ENCODE results near the gene TENT5C. TPM values are rescaled to one million over a fixed set of nuclear protein-coding genes. Genes with fewer than 3 reads are reported as not detected.

The TENT5C gene
- total RNA-seq, 1 experiment from 2014 or later: 1.4 TPM

- TF ChIP-seq ZBTB33 (IDR thresholded peaks at IDR 0.05; ENCODE audit: extremely low read depth, insufficient replicate concordance, low read length) (no peak), CTCF (IDR thresholded peaks at IDR 0.05 in 2 of 3, conservative IDR thresholded peaks at IDR 0.05 in 1 of 3; ENCODE audit: borderline replicate concordance in 1 of 3, insufficient read depth in 1 of 3, low read depth in 2 of 3, low read length in 2 of 3) (no peak), ZNF274 (IDR thresholded peaks at IDR 0.05; ENCODE audit: low read depth, low read length) (no peak), RAD21 (IDR thresholded peaks at IDR 0.05; ENCODE audit: low read depth) (no peak), ZFX (IDR thresholded peaks at IDR 0.05) (no peak), JUND (IDR thresholded peaks at IDR 0.05) (no peak), EZH2phosphoT487 (IDR thresholded peaks at IDR 0.05; ENCODE audit: borderline replicate concordance) (no peak)
Measured at GRCh38 chr1:117630423-117630998, 24.7 kb downstream of the TENT5C start (continued).

GRCh38 chr1:117631359-117632160 is 25.7 kb downstream of the TENT5C start:
- H3K4me1 ChIP-seq (ENCODE audit: control insufficient read depth in 1 of 2, insufficient read depth in 2 of 2, low read length in 2 of 2): no peaks in the 10 kb centered on the region
- H2AFZ ChIP-seq (ENCODE audit: low read depth, low read length, poor library complexity, severe bottlenecking): no peak overlapping the region
- H3K9me2 ChIP-seq (ENCODE audit: insufficient read depth): no peaks in the 10 kb centered on the region
- no peaks in the 10 kb centered on the region for H3K9me3 ChIP-seq (ENCODE audit: control insufficient read depth in 1 of 2, insufficient read depth in 1 of 2, low read depth in 1 of 2, low read length in 2 of 2)
- no peak overlapping the region for H3K9ac ChIP-seq (ENCODE audit: low read length)
- no peaks in the 10 kb centered on the region; the same call in 1 of the 2 replicates for H3K27me3 ChIP-seq (ENCODE audit: insufficient read depth, low read length)
- no peak overlapping the region for H3K4me3 ChIP-seq (replicated peaks in 1 of 2; ENCODE audit: low read depth in 1 of 2, low read length in 2 of 2)
- H3K27ac ChIP-seq (ENCODE audit: low read depth, low read length): no peak overlapping the region
- CTCF ChIA-PET: no interaction called here
- intact Hi-C loops (cut with micrococcal nuclease): no loop called here
- no peak overlapping the region for H3K4me2 ChIP-seq (ENCODE audit: low read length)
- no peaks in the 10 kb centered on the region for H3K79me2 ChIP-seq (ENCODE audit: insufficient read depth, low read length)
- no peaks in the 10 kb centered on the region for H3K36me3 ChIP-seq (ENCODE audit: control insufficient read depth in 1 of 2, insufficient read depth in 2 of 2, low read length in 2 of 2)
- no peaks in the 10 kb centered on the region for H4K20me1 ChIP-seq (ENCODE audit: insufficient read depth)
- ATAC-seq (no peak), DNase-seq (ENCODE audit: low read depth, low spot score) (no peak)
- TF ChIP-seq JUND (IDR thresholded peaks at IDR 0.05): no peak
- no peak for TF ChIP-seq TCF7L2 (IDR thresholded peaks at IDR 0.05; ENCODE audit: borderline replicate concordance, extremely low read depth, insufficient read depth, insufficient read length)
- no peak for TF ChIP-seq YY1 (IDR thresholded peaks at IDR 0.05; ENCODE audit: extremely low read depth, insufficient replicate concordance, low read depth, low read length)
- TF ChIP-seq ELF1 (IDR thresholded peaks at IDR 0.05; ENCODE audit: borderline replicate concordance, low read depth): no peak
- no peak for TF ChIP-seq EZH2 (IDR thresholded peaks at IDR 0.05)
- TF ChIP-seq FOSL1 (IDR thresholded peaks at IDR 0.05; ENCODE audit: low read depth): no peak
- no peak for TF ChIP-seq SRF (IDR thresholded peaks at IDR 0.05; ENCODE audit: low read depth)
- no peak for TF ChIP-seq RAD21 (IDR thresholded peaks at IDR 0.05; ENCODE audit: low read depth)
- no peak for TF ChIP-seq POLR2A (IDR thresholded peaks at IDR 0.05; ENCODE audit: borderline replicate concordance, extremely low read depth, insufficient read depth, insufficient read length)
- no peak for TF ChIP-seq SP1 (IDR thresholded peaks at IDR 0.05; ENCODE audit: low read depth)
- TF ChIP-seq POLR2AphosphoS5 (IDR thresholded peaks at IDR 0.05; ENCODE audit: low read depth, low read length): no peak
- no peak for TF ChIP-seq EGR1 (IDR thresholded peaks at IDR 0.05; ENCODE audit: low read depth)
- no peak for TF ChIP-seq EZH2phosphoT487 (IDR thresholded peaks at IDR 0.05; ENCODE audit: borderline replicate concordance)
- no peak for TF ChIP-seq CBX3 (IDR thresholded peaks at IDR 0.05; ENCODE audit: low read depth)
- TF ChIP-seq ZNF274 (IDR thresholded peaks at IDR 0.05; ENCODE audit: low read depth, low read length): no peak
- BruUV-seq (replicated peaks): no TSS peak
- RAD21 ChIA-PET (ENCODE audit: low non-redundant PET in 1 of 2, low total read pairs in 2 of 2, uncharacterized antibody in 2 of 2, unreplicated experiment in 2 of 2): no interaction called here
- POLR2A ChIA-PET: no interaction called here
